ENCODE data around the gene CYP2C18.

The CYP2C18 gene

GRCh38 chr10:94747838-94748237 lies 64.3 kb downstream of the CYP2C18 start:
- TF ChIP-seq FOXP2 (optimal IDR thresholded peaks at IDR 0.05; ENCODE audit: borderline replicate concordance, extremely low read depth, extremely low read length, insufficient read depth) (no peak), POLR2AphosphoS5 (IDR thresholded peaks at IDR 0.05; ENCODE audit: low read depth, low read length) (no peak), REST (IDR thresholded peaks at IDR 0.05; ENCODE audit: insufficient read depth in 1 of 2, low read depth in 2 of 2, low read length in 2 of 2) (no peak), SIN3A (IDR thresholded peaks at IDR 0.05; ENCODE audit: borderline replicate concordance, insufficient read depth, low read length) (no peak), TAF1 (IDR thresholded peaks at IDR 0.05; ENCODE audit: borderline replicate concordance, insufficient read depth, low read length) (no peak)

- TF ChIP-seq POLR2AphosphoS5 (IDR thresholded peaks at IDR 0.05; ENCODE audit: low read depth, low read length) (no peak), SIN3A (IDR thresholded peaks at IDR 0.05; ENCODE audit: borderline replicate concordance, insufficient read depth, low read length) (no peak), TAF1 (IDR thresholded peaks at IDR 0.05; ENCODE audit: borderline replicate concordance, insufficient read depth, low read length) (no peak), REST (IDR thresholded peaks at IDR 0.05; ENCODE audit: insufficient read depth in 1 of 2, low read depth in 2 of 2, low read length in 2 of 2) (no peak), FOXP2 (optimal IDR thresholded peaks at IDR 0.05; ENCODE audit: borderline replicate concordance, extremely low read depth, extremely low read length, insufficient read depth) (no peak)
Observed at GRCh38 chr10:94757916-94758315, 74.4 kb downstream of the CYP2C18 start.

GRCh38 chr10:94760586-94761178 lies 77.2 kb downstream of the CYP2C18 start:
- TF ChIP-seq TAF1 (IDR thresholded peaks at IDR 0.05; ENCODE audit: borderline replicate concordance, insufficient read depth, low read length), result no peak

- TF ChIP-seq FOXP2 (optimal IDR thresholded peaks at IDR 0.05; ENCODE audit: borderline replicate concordance, extremely low read depth, extremely low read length, insufficient read depth), result no peak
- TF ChIP-seq SIN3A (IDR thresholded peaks at IDR 0.05; ENCODE audit: borderline replicate concordance, insufficient read depth, low read length), result no peak
- TF ChIP-seq REST (IDR thresholded peaks at IDR 0.05; ENCODE audit: insufficient read depth in 1 of 2, low read depth in 2 of 2, low read length in 2 of 2), result no peak
- no peak for TF ChIP-seq TAF1 (IDR thresholded peaks at IDR 0.05; ENCODE audit: borderline replicate concordance, insufficient read depth, low read length)
- no peak for TF ChIP-seq POLR2AphosphoS5 (IDR thresholded peaks at IDR 0.05; ENCODE audit: low read depth, low read length)
Observed at GRCh38 chr10:94762393-94762792, 78.9 kb downstream of the CYP2C18 start, which contains the start of gene CYP2C19. Gene CYP2C19, plus strand, starts transcription at chr10:94762681. Its CDS starts 25 bp downstream, at chr10:94762706.

- TF ChIP-seq SIN3A (IDR thresholded peaks at IDR 0.05; ENCODE audit: borderline replicate concordance, insufficient read depth, low read length) (no peak), REST (IDR thresholded peaks at IDR 0.05; ENCODE audit: insufficient read depth in 1 of 2, low read depth in 2 of 2, low read length in 2 of 2) (no peak), FOXP2 (optimal IDR thresholded peaks at IDR 0.05; ENCODE audit: borderline replicate concordance, extremely low read depth, extremely low read length, insufficient read depth) (no peak), TAF1 (IDR thresholded peaks at IDR 0.05; ENCODE audit: borderline replicate concordance, insufficient read depth, low read length) (no peak), POLR2AphosphoS5 (IDR thresholded peaks at IDR 0.05; ENCODE audit: low read depth, low read length) (no peak)
Observed at GRCh38 chr10:94777886-94778458, 94.4 kb downstream of the CYP2C18 start.
